Ovary (tissue), 3 donors: Measurements from ENCODE around the gene MAPKAPK5.

ENCODE experiments used
- CTCF ChIP-seq, 3 donors: fragments of 450-650 bp in 2 of 3; fragments of 200-600 bp in 1 of 3; IDR thresholded peaks; one replicate each; pipeline versions ENCODE4 v1.5.1 to v1.8.0; 2016 to 2022; ENCODE audit warnings: antibody characterized with exemption in 3 of 3, mild to moderate bottlenecking in 1 of 3
- EP300 ChIP-seq: sonication (generic); formaldehyde crosslinking; IDR thresholded peaks from one replicate; pipeline ENCODE4 v1.6.1; 2017; ENCODE audit warnings: antibody characterized with exemption
- POLR2A ChIP-seq: fragments of 450-650 bp; IDR thresholded peaks from one replicate; pipeline ENCODE4 v1.6.1; 2017; ENCODE audit warnings: antibody characterized with exemption, mild to moderate bottlenecking, moderate library complexity
- donor health status: DM: no; HTN: no; CAD: no.

- TF ChIP-seq CTCF (IDR thresholded peaks at IDR 0.05) (no peak), POLR2A (no peak), EP300 (no peak)
Observed at GRCh38 chr12:111818340-111818739, 23.7 kb upstream of the MAPKAPK5 start.
